Smooth muscle cell (in vitro differentiated cells): ENCODE data around the gene CDCA4. TPM values are rescaled to one million over a fixed set of nuclear protein-coding genes. Genes with fewer than 3 reads are reported as not detected.

Source experiments
- DNase-seq: peaks from one replicate; lab custom pipeline; 2025; ENCODE audit not compliant: unreplicated experiment; lab: John Stamatoyannopoulos, UW
- H2AFZ ChIP-seq: fragments of 200-600 bp; sonication (generic); 2 replicates; pipeline ENCODE4 v1.6.0; 2016; ENCODE audit warnings: antibody characterized with exemption, low read depth, mild to moderate bottlenecking
- H3F3A ChIP-seq: fragments of 200-600 bp; sonication (generic); 2 replicates; pipeline ENCODE4 v1.6.0; 2017; ENCODE audit warnings: antibody characterized with exemption, low read depth
- H3K27ac ChIP-seq: fragments of 200-600 bp; sonication (generic); 2 replicates; pipeline ENCODE4 v1.5.1; 2016; ENCODE audit warnings: low read depth, mild to moderate bottlenecking
- H3K27me3 ChIP-seq: fragments of 200-600 bp; sonication (generic); 2 replicates; pipeline ENCODE4 v1.6.1; 2016; ENCODE audit warnings: low read depth, mild to moderate bottlenecking
- H3K36me3 ChIP-seq: fragments of 200-600 bp; sonication (generic); 2 replicates; pipeline ENCODE4 v1.5.1; 2016; ENCODE audit warnings: low read depth
- H3K4me1 ChIP-seq: fragments of 200-600 bp; sonication (generic); 2 replicates; pipeline ENCODE4 v1.5.1; 2016; ENCODE audit warnings: low read depth
- H3K4me2 ChIP-seq: fragments of 200-600 bp; sonication (generic); 2 replicates; pipeline ENCODE4 v1.6.0; 2016; ENCODE audit warnings: mild to moderate bottlenecking
- H3K4me3 ChIP-seq: fragments of 200-600 bp; sonication (generic); 2 replicates; pipeline ENCODE4 v1.5.1; 2016; ENCODE audit warnings: mild to moderate bottlenecking
- H3K79me2 ChIP-seq: fragments of 200-600 bp; sonication (generic); 2 replicates; pipeline ENCODE4 v1.6.0; 2016; ENCODE audit warnings: low read depth, mild to moderate bottlenecking
- H3K9ac ChIP-seq: fragments of 200-600 bp; sonication (generic); 2 replicates; pipeline ENCODE4 v1.6.0; 2016; ENCODE audit warnings: low read depth
- H3K9me3 ChIP-seq: fragments of 200-600 bp; sonication (generic); replicated peaks from 2 replicates; pipeline ENCODE4 v1.5.1; 2016; ENCODE audit warnings: low read depth
- H4K20me1 ChIP-seq: fragments of 200-600 bp; sonication (generic); 2 replicates; pipeline ENCODE4 v1.6.0; 2016; ENCODE audit warnings: low read depth
- CTCF ChIP-seq: fragments of 200-600 bp; sonication (generic); IDR thresholded peaks from 2 replicates; pipeline ENCODE4 v1.5.1; 2017; ENCODE audit warnings: borderline replicate concordance, mild to moderate bottlenecking, antibody characterized with exemption; ENCODE audit not compliant: insufficient read depth, poor library complexity, severe bottlenecking
- WGBS: methylation state at CpG from one replicate; pipeline ENCODE4 v1.1.7; 2016; ENCODE audit warnings: low lambda C conversion rate; 5-methylcytosine and 5-hydroxymethylcytosine counted together
- polyA plus RNA-seq: library from polyadenylated mRNA; unstranded; fragments of >200 nt; fragmentation: Nextera tagmentation; extraction: Ambion mirVana; gene quantifications from 2 replicates; pipeline ENCODE4 v1.2.1, GENCODE V29; 2016
- total RNA-seq: library from RNA; depleted of rRNA; stranded (reverse); fragments of >200 nt; gene quantifications from 2 replicates; pipeline ENCODE4 v1.2.3, GENCODE V29; 2014

Gene CDCA4
- total and polyA plus RNA-seq, 2 experiments from 2014 or later, result 15.1 to 23.5 TPM

GRCh38 chr14:105045710-105046326 is 24.9 kb upstream of the CDCA4 start:
- H3K36me3 ChIP-seq, result no peaks in the 10 kb centered on the region
- H3F3A ChIP-seq, result no peaks in the 10 kb centered on the region
- peak overlapping the region; percentile 55 for H3K4me2 ChIP-seq
- no peaks in the 10 kb centered on the region for H4K20me1 ChIP-seq
- no peak overlapping the region for H3K27ac ChIP-seq
- H3K4me1 ChIP-seq, result no peaks in the 10 kb centered on the region
- peak; percentile 89 for DNase-seq
- H3K79me2 ChIP-seq, result no peaks in the 10 kb centered on the region
- WGBS, result 12% methylated on average over 26 of the region's 42 CpGs
- no peak overlapping the region for H3K9ac ChIP-seq
- H3K27me3 ChIP-seq, result peaks cover 5% of the 10 kb centered on the region
- no peak overlapping the region for H3K4me3 ChIP-seq
- H2AFZ ChIP-seq, result no peak overlapping the region
- H3K9me3 ChIP-seq, result no peaks in the 10 kb centered on the region
- peak; percentile 100 for TF ChIP-seq CTCF

- Histone ChIP-seq H3F3A (no peaks in the 10 kb centered on the region), H3K27ac (no peak overlapping the region), H3K79me2 (no peaks in the 10 kb centered on the region), H3K4me2 (no peak overlapping the region), H3K9me3 (no peaks in the 10 kb centered on the region), H2AFZ (no peak overlapping the region), H3K36me3 (no peaks in the 10 kb centered on the region), H3K4me3 (no peak overlapping the region), H3K4me1 (peaks cover 2% of the 10 kb centered on the region), H3K27me3 (peaks cover 5% of the 10 kb centered on the region), H3K9ac (no peak overlapping the region), H4K20me1 (no peaks in the 10 kb centered on the region)
- no peak for TF ChIP-seq CTCF
- no peak for DNase-seq
- 76% methylated on average over 7 of the region's 7 CpGs for WGBS
Observed at GRCh38 chr14:105043641-105044040, 22.8 kb upstream of the CDCA4 start.

GRCh38 chr14:105042813-105043212 is 21.9 kb upstream of the CDCA4 start:
- TF ChIP-seq CTCF, result no peak
- WGBS, result 89% methylated on average over 17 of the region's 17 CpGs
- no peaks in the 10 kb centered on the region for H4K20me1 ChIP-seq
- H3K27me3 ChIP-seq, result peaks cover 5% of the 10 kb centered on the region
- H3K4me1 ChIP-seq, result peaks cover 4% of the 10 kb centered on the region
- no peak overlapping the region for H3K4me3 ChIP-seq
- no peaks in the 10 kb centered on the region for H3K36me3 ChIP-seq
- no peak for DNase-seq
- no peak overlapping the region for H2AFZ ChIP-seq
- no peaks in the 10 kb centered on the region for H3K79me2 ChIP-seq
- H3K27ac ChIP-seq, result no peak overlapping the region
- H3K9me3 ChIP-seq, result no peaks in the 10 kb centered on the region
- no peak overlapping the region for H3K4me2 ChIP-seq
- no peaks in the 10 kb centered on the region for H3F3A ChIP-seq
- no peak overlapping the region for H3K9ac ChIP-seq
